GM18502 (cell line): Measurements from ENCODE around the gene SYS1.

ENCODE experiments used
- ATAC-seq: cut with Tn5 transposase; IDR thresholded peaks from one replicate; pipeline ENCODE4 v1.9.1; 2021; ENCODE audit warnings: mild to moderate bottlenecking; ENCODE audit not compliant: unreplicated experiment, poor library complexity

SYS1 gene

DNA sequence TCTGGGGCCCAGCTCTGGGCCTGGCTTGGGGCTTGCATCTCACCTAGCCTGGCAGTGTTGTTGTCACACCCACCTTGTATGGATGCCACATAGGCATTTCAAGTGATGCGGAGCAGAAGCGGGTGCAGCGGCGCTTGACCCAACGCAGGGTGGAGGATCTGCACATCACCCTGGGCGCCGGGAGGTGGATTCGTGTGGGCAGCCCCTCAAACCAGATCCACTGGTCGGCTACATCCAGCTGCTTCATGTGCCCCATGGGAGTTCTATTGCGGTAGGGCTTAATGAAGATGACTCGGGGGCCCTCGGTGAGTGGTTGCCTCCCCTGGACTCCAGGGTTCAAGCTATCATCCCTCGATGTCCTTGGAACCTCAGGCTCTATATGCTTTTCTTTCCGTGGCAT is 12.0 kb downstream of the SYS1 start:
- ATAC-seq, result no peak

DNA sequence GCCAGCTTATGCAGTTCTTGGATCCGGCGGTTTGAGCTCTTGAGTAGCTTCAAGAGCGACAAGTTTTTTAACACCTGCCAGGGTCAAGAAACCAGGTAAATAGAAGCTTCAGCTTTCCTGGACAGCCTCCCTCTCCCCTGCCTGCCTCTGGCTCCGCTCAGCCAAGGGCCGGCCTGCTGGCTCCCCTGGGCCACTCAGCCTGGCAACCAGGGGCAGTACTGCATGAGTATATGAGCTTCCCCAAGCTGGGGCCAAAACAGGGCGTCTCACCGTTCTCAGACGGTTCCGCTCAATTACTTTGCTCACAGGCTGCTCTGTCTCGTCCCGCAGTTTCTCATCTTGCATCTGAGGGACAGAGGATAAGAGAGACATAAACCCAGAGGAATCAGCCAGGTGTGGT is 14.3 kb downstream of the SYS1 start:
- no peak for ATAC-seq

DNA sequence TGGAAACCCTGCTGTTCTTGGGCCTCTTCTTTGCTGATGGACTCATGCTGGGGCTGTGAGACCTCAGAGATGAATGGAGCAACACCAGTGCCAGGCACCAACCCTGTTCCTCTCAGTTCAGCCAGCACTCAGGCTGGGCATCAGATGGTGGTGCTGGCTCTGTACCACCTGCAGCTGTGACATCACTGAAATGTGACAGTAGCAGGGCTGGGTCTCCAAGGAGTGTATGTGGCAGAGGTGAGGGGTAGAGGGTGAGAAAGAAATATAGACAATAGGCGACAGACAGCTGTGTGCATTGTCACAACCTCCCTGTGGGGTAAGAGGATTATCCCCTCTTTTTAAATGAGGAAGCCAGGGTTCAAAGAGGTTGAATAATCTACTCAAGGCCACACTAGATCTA is 15.2 kb downstream of the SYS1 start, which contains the start of gene TP53TG5:
Gene TP53TG5, minus strand, starts transcription at position 135 of the 400 bp plus-strand sequence. Its CDS starts 89 bp downstream, at position 46.
- no peak for ATAC-seq

DNA sequence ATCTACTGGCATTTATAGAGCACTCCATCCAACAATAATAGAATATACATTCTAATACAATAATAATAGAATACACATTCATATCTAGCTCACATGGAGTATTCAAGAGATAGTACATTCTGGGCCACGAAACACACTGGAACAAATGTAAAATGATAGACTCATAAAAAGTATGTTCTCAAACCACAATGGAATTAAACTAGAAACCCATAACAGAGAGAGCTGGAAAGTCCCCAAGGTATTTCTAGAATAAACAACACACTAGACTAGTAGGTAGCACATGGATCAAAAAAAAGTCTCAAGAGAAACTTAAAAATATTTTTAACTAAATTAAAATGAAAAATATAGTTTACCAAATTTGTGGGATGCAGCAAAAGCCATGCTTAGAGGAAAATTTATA is 24.3 kb downstream of the SYS1 start:
- ATAC-seq, result no peak

DNA sequence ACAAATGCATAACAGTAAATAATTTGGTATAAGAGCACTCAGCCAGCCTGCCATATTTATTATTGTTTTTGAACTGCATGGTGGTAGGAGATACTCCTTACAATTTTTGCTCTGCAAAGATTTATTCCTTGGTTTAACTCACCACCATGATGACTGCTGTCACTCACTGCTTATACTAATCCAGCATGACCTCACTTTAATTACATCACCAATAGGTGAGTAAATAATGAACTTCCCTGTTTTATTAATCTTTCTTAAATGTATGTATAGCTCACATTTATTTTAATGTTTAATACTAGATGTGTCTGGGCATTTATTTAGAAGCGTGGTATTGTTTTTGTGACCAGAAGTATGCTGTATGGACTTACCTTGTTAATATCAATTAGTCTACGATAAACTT is 28.0 kb downstream of the SYS1 start:
- ATAC-seq, result no peak

DNA sequence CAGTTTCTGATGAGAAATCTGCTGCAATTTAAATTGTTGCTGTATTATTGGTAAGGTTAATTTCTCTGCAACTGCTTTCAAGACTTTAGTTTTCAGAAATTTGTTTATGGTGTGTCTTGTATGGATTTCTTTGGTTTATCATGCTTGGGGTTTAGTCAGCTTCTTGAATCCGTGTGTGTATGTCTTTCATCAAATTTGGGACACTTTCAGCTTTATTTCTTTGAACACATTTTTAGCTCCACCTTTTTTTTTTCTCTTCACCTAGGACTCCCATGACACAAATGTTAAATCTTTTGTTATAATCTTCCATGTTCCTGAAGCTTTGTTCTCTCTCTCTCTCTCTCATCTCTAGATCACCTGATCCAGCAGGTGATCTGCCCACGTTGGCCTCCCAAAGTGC is 28.6 kb downstream of the SYS1 start:
- ATAC-seq, result no peak

DNA sequence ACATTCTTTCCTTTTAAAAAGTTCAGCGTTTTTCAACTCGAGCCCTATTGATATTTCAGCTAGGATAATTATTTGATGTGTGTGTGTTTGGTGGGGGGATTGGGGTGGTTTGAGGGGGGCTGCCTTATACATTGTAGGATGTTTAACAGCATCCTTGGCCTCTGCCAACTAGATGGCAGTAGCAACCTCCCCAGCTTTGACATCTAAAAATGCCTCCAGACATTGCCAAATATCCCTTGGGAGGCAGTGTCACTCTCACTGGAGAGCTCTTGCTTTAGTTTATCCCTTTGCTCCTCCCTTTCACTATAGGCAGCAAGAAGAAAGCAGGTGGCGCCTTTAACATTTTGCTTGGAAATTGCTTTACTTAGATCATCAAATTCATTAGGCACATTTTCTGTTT is 29.8 kb downstream of the SYS1 start:
- ATAC-seq, result no peak

DNA sequence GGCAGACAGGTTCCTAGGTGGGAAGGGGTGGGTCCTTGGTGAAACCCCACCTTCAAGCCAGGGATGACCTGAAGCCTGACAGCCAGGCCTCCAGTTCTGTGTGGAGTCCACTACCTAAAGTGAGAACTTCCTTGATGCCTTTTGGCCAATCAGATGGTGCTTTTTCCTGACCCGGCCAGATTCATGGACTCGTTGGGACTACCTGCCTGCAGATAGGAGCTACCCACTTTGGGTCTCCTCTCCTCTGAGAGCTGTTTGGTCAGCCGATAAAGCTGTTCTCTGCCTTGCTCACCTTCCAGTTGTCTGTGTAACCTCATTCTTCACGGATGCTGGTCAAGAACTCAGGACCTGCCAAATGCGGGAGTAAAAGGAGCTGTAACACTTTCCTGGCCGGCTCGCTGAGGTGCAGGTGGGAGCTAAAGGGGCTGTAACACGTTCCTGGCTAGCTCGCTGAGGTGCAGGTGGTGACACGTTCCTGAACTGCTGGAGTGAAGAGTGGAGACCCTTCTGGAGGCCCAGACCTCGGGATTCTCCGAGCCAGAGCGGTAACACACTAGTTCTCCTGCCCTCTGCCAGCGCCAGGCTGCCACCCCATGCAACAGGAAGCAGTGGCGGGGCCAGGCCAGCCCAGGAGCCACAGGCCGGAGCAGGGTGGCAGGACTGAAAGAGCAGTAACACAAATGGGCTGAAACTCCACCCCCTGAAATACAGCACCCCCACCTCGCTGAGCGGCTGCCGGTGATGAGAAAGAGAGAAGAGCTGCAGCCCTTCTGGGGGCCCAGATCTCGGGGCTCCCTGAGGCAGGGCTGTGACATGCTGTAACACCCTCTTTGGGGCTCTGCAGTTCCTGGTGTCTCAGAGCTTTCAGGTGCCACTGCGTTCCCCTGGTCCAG is 31.5 kb downstream of the SYS1 start:
- ATAC-seq, result no peak

DNA sequence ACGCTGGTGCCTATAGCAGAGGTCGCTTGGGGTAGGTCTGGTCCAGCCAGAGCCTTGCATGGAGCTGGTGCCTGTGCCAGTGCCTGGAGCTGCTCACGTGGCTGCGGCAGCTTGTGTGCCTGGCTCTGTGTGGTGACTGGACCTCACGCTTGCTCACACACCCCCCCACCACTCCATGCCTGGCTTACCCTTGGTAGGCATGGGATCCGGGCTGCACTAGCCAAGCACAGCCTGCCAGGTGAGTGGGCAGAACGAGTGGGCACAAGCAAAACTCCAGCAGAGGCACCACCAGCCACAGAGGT is 32.1 kb downstream of the SYS1 start:
- ATAC-seq, result no peak

DNA sequence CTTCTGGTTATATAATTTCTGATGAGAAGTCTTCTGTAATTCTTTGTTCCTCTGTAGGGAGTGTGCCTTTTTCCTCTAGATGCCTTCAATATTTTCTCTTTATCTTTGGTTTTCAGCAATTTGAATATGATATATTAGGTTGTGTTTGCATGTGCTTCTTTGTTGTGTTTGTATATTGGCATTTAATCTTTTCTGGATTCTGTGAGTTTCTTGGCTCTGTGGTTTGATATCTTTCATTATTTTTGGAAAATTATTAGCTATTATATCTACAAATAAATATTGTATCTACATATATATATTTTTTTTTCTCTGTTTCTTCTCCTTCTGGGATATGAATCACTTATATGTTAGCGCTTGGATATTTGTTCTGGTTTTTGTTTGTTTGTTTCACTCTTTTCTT is 36.1 kb downstream of the SYS1 start:
- ATAC-seq, result no peak

DNA sequence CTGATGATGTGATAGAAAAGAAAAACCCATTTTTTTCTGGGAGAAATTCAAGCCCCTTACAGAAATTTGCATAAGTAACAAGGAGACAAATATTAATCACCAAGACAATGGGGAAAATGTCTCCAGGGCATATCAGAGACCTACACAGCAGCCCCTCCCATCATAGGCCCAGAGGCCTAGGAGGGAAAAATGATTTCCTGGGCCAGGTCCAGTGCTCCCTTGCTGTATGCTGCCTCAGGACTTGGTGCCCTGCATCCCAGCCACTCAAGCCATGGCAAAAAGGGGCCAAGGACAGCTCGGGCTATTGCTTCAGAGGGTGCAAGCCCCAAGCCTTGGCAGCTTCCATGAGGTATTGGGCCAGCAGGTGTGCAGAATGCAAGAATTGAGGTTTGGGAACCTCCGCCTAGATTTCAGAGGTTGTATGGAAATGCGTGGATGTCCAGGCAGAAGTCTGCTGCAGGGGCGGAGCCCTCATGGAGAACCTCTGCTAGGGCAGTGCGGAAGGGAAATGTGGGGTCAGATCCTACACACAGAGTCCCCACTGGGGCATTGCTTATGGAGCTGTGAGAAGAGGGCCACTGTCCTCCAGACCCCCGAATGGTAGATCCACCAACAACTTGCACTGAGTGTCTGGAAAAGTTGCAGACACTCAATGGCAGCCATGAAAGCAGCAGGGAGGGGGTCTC is 37.5 kb downstream of the SYS1 start:
- no peak for ATAC-seq

DNA sequence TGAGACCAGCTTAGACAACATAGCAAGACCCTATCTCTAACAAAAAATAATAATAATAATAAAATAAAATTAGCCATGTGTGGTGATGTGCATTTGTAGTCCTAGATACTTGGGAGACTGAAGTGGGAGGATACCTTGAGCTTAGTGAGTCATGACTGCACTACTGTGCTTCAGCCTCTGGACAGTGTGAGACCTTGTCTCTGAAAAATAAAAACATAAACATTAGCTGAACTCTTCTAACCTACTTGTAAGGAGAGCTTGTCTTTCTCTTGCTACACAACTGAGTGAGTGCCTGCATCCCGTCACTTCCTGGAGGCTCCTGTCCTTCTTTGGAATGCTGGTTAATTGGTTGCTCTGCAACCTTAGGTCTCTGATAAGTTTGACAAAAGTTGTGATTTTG is 40.0 kb downstream of the SYS1 start:
- no peak for ATAC-seq

DNA sequence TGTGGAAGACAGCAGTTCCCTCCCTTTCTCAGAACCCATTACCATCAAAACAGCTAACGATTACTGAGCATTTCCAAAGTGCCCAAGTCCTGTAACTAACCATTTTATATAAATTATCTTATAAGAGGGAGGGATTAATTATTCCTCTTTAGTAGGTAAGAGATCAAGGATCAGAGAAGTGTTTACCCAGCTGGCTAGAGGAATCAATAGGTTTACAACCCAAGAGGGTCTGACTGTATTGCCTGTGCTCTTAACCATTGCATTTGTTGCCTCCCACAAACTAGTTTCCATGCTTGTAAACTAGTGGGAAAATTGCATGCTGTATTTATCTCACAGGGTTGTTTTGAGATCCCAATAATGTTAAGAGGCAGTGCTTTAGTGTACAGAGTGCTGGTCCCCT is 41.5 kb downstream of the SYS1 start:
- no peak for ATAC-seq

DNA sequence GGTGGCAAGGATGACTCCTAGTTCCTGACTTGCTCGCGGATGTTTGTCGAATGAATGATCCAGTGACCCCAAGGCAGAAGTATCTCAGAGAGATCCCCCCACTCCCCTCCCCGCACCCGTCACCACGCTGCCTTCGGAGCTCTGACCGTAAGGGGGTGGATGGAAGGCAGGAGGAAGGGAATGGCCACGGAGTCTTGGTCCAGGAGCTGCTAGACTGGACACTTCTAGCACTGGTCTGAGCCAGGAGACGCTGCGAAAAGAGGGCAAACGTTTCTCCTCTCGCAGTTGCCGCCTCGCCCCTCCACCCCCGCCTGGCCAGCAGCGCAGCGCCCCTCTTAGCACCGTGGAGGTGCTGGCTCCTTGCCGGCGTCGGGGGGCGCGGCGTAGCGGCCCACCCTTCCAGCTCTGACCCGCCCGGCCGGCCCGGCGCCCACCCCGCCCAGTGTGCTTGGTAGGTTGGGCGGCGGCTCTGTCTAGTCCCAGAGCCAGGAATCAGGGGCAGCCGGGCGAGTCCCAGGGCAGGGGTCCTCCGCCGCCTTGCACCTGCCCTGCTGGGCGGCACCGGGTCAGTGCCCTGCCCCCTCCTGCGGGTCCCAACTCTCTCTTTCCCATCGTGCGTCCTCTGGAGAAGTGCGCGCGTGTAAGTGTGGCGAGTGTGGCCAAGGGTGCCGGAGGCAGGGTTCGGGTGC is 42.8 kb downstream of the SYS1 start:
- no peak for ATAC-seq

DNA sequence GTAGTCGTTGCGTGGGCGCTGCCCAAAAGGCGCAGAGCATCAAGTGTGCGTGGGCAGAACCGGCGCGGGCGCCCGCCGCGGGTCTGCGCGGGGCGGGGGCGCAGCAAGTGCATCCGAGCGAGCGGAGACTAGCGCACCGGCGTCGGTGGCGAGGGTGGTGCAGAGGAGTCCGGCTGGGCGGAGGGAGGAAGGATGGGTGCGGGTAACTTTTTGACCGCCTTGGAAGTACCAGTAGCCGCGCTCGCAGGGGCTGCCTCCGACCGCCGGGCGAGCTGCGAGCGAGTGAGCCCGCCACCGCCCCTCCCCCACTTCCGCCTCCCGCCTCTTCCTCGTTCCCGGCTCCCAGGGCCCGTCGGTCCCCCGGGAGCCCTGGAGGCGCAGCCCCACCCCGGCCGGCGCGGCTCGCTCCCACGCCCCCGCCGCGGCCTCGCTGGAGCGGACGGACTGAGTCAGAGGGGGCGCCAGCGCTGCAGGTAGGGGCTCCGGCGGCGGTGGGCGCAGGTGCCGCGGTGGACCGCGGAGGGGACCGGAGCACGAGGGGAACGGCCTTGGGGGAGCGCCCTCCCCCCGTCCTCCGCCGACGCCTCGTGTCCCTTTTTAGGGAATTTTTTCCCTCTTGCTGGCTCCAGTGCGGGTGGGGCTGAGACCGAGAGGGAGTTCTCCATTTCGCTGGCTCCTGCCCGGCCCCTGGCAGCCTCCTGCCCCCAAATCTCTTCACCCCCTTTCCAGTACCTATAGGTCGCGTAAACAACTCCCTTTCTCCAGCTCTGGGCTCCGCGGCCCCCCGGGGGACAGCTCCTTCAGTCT is 43.5 kb downstream of the SYS1 start:
- ATAC-seq, result no peak

DNA sequence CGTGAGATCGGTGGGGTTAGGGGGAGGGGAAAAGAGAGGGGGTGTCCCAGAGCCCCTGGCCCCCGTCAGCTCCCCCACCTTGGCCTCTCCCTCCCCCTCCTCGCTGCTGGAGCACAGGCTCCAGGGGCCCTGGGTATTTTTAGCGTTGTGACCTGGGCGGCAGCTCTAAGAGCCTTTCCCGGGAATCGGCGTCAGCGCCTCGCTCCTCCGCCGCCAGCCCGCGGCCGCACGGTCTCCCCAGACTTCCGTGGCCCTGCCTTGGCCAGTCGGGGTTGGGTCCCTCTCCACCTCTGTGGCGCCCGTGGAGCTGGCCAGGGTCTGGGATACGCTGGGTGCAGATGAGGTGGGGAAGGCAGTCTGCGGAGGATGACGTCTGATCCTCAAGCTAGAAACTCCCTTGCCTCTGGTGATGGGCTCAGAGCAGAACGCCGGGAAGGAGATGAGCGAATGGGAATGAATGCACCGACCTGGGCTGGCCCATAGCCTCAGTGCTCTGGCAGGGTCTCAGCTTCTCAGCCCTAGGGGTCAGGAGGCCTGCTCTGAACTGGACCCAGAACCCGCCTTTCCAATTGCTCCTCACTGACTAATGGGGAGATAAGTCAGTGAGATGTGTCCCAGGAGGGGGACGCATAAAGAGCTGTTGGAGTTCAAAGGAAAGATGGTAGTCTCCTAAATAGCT is 44.2 kb downstream of the SYS1 start:
- no peak for ATAC-seq

DNA sequence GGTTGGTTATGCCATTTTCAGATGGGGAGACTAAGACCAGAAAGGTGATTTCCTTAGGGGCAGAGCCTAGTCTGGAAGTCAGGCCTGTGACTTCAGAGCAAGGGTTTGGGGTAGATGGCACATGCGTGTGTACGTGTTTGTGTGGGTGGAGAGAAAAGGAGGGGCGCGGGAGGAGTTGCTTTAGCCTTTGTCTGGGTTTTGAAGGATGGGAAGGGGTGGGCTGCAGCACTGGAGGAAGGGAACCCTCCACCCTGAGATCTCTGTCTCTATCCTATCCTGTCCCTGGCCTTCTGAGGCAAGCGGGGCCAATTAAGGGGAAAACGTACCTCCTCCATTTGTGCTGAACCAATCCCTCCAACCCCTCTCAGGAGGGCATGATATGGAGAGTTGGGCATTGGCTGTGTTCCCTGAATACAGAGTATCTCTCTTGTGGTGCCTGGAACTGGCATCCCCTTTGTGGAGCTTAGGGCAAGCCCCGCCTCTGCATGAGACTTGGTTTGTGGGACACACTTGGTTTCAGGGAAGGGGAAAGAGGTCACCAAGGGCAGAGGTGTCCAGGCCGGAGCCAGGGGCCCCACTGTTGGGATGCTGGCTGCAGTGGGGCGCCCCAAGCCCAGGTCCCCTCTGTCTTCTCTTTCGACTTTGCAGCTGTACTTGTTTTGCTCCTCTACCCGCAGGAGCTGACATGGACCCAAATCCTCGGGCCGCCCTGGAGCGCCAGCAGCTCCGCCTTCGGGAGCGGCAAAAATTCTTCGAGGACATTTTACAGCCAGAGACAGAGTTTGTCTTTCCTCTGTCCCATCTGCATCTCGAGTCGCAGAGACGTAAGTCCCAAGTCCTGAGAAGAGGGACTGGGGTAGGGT is 45.1 kb downstream of the SYS1 start, which contains the start of gene DBNDD2:
Gene DBNDD2, plus strand, starts transcription at position 507 of the 863 bp plus-strand sequence. Its CDS starts 179 bp downstream, at position 686.
- no peak for ATAC-seq

DNA sequence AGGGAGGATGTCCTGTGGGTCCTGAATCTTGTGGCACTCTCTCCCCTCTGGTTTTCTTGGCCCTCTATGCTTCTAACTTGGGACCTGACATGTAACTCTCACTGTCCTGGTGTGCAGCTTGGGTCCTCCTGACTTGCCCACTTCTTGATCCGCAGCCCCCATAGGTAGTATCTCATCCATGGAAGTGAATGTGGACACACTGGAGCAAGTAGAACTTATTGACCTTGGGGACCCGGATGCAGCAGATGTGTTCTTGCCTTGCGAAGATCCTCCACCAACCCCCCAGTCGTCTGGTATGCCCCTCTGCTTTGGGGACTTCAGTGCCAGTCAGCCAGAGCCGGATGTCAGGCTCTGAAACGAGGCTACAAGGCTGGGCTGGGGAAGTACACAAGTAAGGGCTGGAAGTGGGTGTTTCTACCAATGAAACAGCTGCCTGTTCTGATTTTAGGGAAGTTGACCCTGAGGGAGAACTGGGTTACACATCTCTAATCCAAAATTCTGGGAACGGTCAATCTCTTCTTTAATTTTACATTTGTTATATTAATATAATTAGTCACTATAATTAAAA is 45.8 kb downstream of the SYS1 start:
- no peak for ATAC-seq
